NOMO-1 (cell line): Measurements from ENCODE around the gene NAT14.
"Not testable (repeated sequence)": the region's sequence is repeated elsewhere in the genome, so short reads cannot be mapped to it uniquely, and the experiment has no call there.

ENCODE experiments used
- DNase-seq, 2 experiments: peaks; one replicate each; lab custom pipeline; 2025; ENCODE audit not compliant: unreplicated experiment in 2 of 2; lab: John Stamatoyannopoulos, UW

The NAT14 gene

GRCh38 chr19:55485439-55486011 is 537 bp downstream of the NAT14 start:
- no peak for DNase-seq

GRCh38 chr19:55486043-55486970 is 1.3 kb downstream of the NAT14 start:
- no peak for DNase-seq

- DNase-seq = no peak
Observed at GRCh38 chr19:55486971-55487923, 2.3 kb downstream of the NAT14 start.

GRCh38 chr19:55487924-55488687 is 3.1 kb downstream of the NAT14 start, which contains the start of gene SSC5D:
Gene SSC5D (plus strand): TSS chr19:55488436. CDS start chr19:55488590, 154 bp downstream.
- DNase-seq = no peak

GRCh38 chr19:55488986-55489710 is 4.2 kb downstream of the NAT14 start:
- DNase-seq = no peak

- DNase-seq = no peak
Observed at GRCh38 chr19:55489711-55490477, 4.9 kb downstream of the NAT14 start.

- no peak for DNase-seq
Observed at GRCh38 chr19:55490478-55491432, 5.8 kb downstream of the NAT14 start.

- no peak for DNase-seq
Observed at GRCh38 chr19:55491546-55492360, 6.8 kb downstream of the NAT14 start.

- no peak for DNase-seq
Observed at GRCh38 chr19:55492362-55492944, 7.5 kb downstream of the NAT14 start.

GRCh38 chr19:55493052-55493644 is 8.2 kb downstream of the NAT14 start:
- DNase-seq = no peak

GRCh38 chr19:55493645-55494171 is 8.7 kb downstream of the NAT14 start:
- no peak for DNase-seq

GRCh38 chr19:55494172-55494761 is 9.3 kb downstream of the NAT14 start:
- DNase-seq = no peak

GRCh38 chr19:55495646-55496349 is 10.8 kb downstream of the NAT14 start:
- no peak for DNase-seq

- DNase-seq = not testable (repeated sequence)
Observed at GRCh38 chr19:55496820-55497219, 11.8 kb downstream of the NAT14 start.

- DNase-seq = no peak
Observed at GRCh38 chr19:55497763-55498162, 12.8 kb downstream of the NAT14 start.
